Cardiac fibroblast (primary cell): ENCODE data around the gene GLRA3.
"Not testable (repeated sequence)": the region's sequence is repeated elsewhere in the genome, so short reads cannot be mapped to it uniquely, and the experiment has no call there.

Experiments
- DNase-seq, 2 donors: peaks; one replicate each; pipeline versions ENCODE4 v3.0.0 to v3.0.0-alpha.2; 2010; ENCODE audit warnings: low read depth in 2 of 2
- H3K4me3 ChIP-seq, 2 donors: replicated peaks in 1 of 2; 1 replicate in 1 of 2; 2 replicates in 1 of 2; pipeline ENCODE4 v1.5.1; 2011; ENCODE audit warnings: low read depth in 2 of 2, low read length in 2 of 2, mild to moderate bottlenecking in 2 of 2, moderate library complexity in 1 of 2
- CTCF ChIP-seq: IDR thresholded peaks from one replicate; pipeline ENCODE4 v1.5.1; 2011; ENCODE audit warnings: low read depth, mild to moderate bottlenecking, low read length, inconsistent platforms

Gene GLRA3

GRCh38 chr4:174696657-174697056 lies 132.4 kb downstream of the GLRA3 start:
- H3K4me3 ChIP-seq, result no peak overlapping the region
- no peak for DNase-seq
- TF ChIP-seq CTCF, result no peak

GRCh38 chr4:174691876-174692275 lies 137.2 kb downstream of the GLRA3 start:
- DNase-seq, H3K4me3 ChIP-seq: not testable (repeated sequence)

GRCh38 chr4:174690665-174691064 lies 138.4 kb downstream of the GLRA3 start:
- DNase-seq, result no peak
- H3K4me3 ChIP-seq, result no peak overlapping the region
- TF ChIP-seq CTCF, result no peak

- TF ChIP-seq CTCF, result no peak
- DNase-seq, result no peak
- H3K4me3 ChIP-seq, result no peak overlapping the region
These were observed 139.4 kb downstream of the GLRA3 start for GRCh38 chr4:174689618-174690017.

GRCh38 chr4:174686826-174687225 lies 142.2 kb downstream of the GLRA3 start:
- DNase-seq, result no peak
- TF ChIP-seq CTCF, result no peak
- H3K4me3 ChIP-seq, result no peak overlapping the region

GRCh38 chr4:174681723-174682300 lies 147.2 kb downstream of the GLRA3 start:
- TF ChIP-seq CTCF, result no peak
- H3K4me3 ChIP-seq, result no peak overlapping the region
- DNase-seq, result peak; percentile 21 to 65

- H3K4me3 ChIP-seq, result no peak overlapping the region
- no peak for TF ChIP-seq CTCF
- DNase-seq, result peak in 1 of 2 donors; percentile 49
These were observed 154.7 kb downstream of the GLRA3 start for GRCh38 chr4:174674305-174674840.
